Panc1 (cell line): ENCODE measurements around the gene NMUR1. TPM values are rescaled to one million over a fixed set of nuclear protein-coding genes. Genes with fewer than 3 reads are reported as not detected.

ENCODE experiments used
- ATAC-seq: fragments of 200-7000 bp; cut with Tn5 transposase; 2 replicates; pipeline ENCODE4 v1.9.1; 2020; ENCODE audit warnings: mild to moderate bottlenecking, moderate library complexity
- BruUV-seq: library from RNA; stranded (reverse); fragments of 400-500 nt; replicated peaks from 2 replicates; lab custom pipeline; 2021; lab: Mats Ljungman, UMichigan
- CTCF ChIA-PET: fragments of 300-600 bp; sonication (Branson Sonifier 250); formaldehyde crosslinking; loops from one replicate; lab custom pipeline; 2022; ENCODE audit warnings: antibody characterized with exemption; lab: Charles Lee
- POLR2A ChIA-PET: fragments of 300-600 bp; sonication (Branson Sonifier 250); formaldehyde crosslinking; loops from one replicate; lab custom pipeline; 2022; ENCODE audit warnings: antibody characterized with exemption; lab: Charles Lee
- DNase-seq: peaks from one replicate; pipeline ENCODE4 v3.0.0-alpha.2; 2010; ENCODE audit warnings: low read depth, low spot score
- H3K27ac ChIP-seq: 2 replicates; pipeline ENCODE4 v1.5.1; 2011; ENCODE audit warnings: mild to moderate bottlenecking, low read length, inconsistent platforms
- H3K27me3 ChIP-seq: fragments of 200-500 bp; sonication (Bioruptor generic); 2 replicates; pipeline ENCODE4 v1.6.0; 2014; ENCODE audit warnings: low read length, inconsistent platforms; ENCODE audit not compliant: control insufficient read depth, insufficient read depth
- H3K36me3 ChIP-seq: fragments of 200-500 bp; sonication (Bioruptor generic); 2 replicates; pipeline ENCODE4 v1.5.1; 2014; ENCODE audit warnings: inconsistent platforms, mild to moderate bottlenecking, low read length, moderate library complexity; ENCODE audit not compliant: control insufficient read depth, insufficient read depth
- H3K4me1 ChIP-seq: 2 replicates; pipeline ENCODE4 v1.5.1; 2011; ENCODE audit warnings: inconsistent platforms, mild to moderate bottlenecking, low read length, moderate library complexity; ENCODE audit not compliant: control insufficient read depth, insufficient read depth
- H3K4me3 ChIP-seq, 2 experiments: 2 replicates each; pipeline ENCODE4 v1.5.1; 2011 to 2012; ENCODE audit warnings: low read depth in 2 of 2, low read length in 2 of 2, mild to moderate bottlenecking in 2 of 2, inconsistent platforms in 1 of 2, moderate library complexity in 1 of 2
- H3K9me3 ChIP-seq: fragments of 200-500 bp; sonication (Bioruptor generic); 2 replicates; pipeline ENCODE4 v1.5.1; 2014; ENCODE audit warnings: low read depth, mild to moderate bottlenecking, inconsistent platforms, low read length, moderate library complexity; ENCODE audit not compliant: control insufficient read depth, insufficient read depth
- POLR2AphosphoS5 ChIP-seq: IDR thresholded peaks from 2 replicates; pipeline ENCODE4 v1.6.1; 2012; ENCODE audit warnings: mild to moderate bottlenecking, low read depth, low read length, moderate library complexity
- SIN3A ChIP-seq: IDR thresholded peaks from 2 replicates; pipeline ENCODE4 v1.6.1; 2012; ENCODE audit warnings: low read depth, mild to moderate bottlenecking, low read length, moderate library complexity, borderline replicate concordance; ENCODE audit not compliant: insufficient read depth
- TCF7L2 ChIP-seq: IDR thresholded peaks from 2 replicates; pipeline ENCODE4 v1.6.1; 2011; ENCODE audit warnings: mild to moderate bottlenecking, low read depth, low read length, inconsistent platforms
- in situ Hi-C: cut with HindIII; loops from 2 replicates; pipeline ENCODE4 v1.10.0; 2016; ENCODE audit warnings: low sequenced_read_pairs, low pct_unique_long_range_greater_than_20kb
- intact Hi-C: fragments of 100-400 bp; cut with micrococcal nuclease; formaldehyde crosslinking; loops from one replicate; pipeline ENCODE4 v1.10.0; 2022; ENCODE audit not compliant: unreplicated experiment
- total RNA-seq: library from RNA; stranded (reverse); gene quantifications from one replicate; pipeline ENCODE4 v1.2.1, GENCODE V29; 2021; ENCODE audit not compliant: unreplicated experiment
- TF ChIP-seq, protein P1 (sequence below), 2 experiments: IDR thresholded peaks; 2 replicates each; pipeline ENCODE4 v1.6.1; 2011 to 2012; ENCODE audit warnings: low read depth in 2 of 2, control low read depth in 1 of 2, low read length in 1 of 2, mild to moderate bottlenecking in 1 of 2, moderate library complexity in 1 of 2; ENCODE audit not compliant: insufficient read depth in 1 of 2
- TF ChIP-seq, protein P2 (sequence below): fragments of 450-650 bp; IDR thresholded peaks from 2 replicates; pipeline ENCODE4 v1.5.1; 2017; ENCODE audit warnings: mild to moderate bottlenecking

NMUR1 gene
- total RNA-seq, 1 experiment from 2014 or later, result 0.28 TPM

DNA sequence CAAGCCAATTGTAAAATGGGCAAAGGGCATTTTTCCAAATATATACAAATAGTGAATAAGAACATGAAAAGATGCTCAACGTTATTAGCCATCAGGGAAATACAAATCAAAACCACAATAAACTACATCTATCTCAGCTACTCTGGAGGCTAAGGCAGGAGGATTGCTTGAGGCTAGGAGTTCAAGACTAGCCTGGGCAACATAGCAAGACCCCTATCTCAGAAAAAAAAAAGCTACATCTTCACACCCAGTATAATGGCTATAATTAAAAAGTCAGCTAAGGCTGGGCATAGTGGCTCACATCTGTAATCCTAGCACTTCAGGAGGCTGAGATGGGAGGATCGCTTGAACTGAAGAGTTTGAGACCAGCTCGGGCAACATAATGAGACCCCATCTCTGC, 53.3 kb downstream of the NMUR1 start:
- intact Hi-C loops (no loop called here), in situ Hi-C loops (no loop called here)
- H3K36me3 ChIP-seq, result no peaks in the 10 kb centered on the region
- no peaks in the 10 kb centered on the region for H3K4me1 ChIP-seq
- TF ChIP-seq SIN3A (no peak), TCF7L2 (no peak), POLR2AphosphoS5 (no peak)
- TF ChIP-seq, protein P1, sequence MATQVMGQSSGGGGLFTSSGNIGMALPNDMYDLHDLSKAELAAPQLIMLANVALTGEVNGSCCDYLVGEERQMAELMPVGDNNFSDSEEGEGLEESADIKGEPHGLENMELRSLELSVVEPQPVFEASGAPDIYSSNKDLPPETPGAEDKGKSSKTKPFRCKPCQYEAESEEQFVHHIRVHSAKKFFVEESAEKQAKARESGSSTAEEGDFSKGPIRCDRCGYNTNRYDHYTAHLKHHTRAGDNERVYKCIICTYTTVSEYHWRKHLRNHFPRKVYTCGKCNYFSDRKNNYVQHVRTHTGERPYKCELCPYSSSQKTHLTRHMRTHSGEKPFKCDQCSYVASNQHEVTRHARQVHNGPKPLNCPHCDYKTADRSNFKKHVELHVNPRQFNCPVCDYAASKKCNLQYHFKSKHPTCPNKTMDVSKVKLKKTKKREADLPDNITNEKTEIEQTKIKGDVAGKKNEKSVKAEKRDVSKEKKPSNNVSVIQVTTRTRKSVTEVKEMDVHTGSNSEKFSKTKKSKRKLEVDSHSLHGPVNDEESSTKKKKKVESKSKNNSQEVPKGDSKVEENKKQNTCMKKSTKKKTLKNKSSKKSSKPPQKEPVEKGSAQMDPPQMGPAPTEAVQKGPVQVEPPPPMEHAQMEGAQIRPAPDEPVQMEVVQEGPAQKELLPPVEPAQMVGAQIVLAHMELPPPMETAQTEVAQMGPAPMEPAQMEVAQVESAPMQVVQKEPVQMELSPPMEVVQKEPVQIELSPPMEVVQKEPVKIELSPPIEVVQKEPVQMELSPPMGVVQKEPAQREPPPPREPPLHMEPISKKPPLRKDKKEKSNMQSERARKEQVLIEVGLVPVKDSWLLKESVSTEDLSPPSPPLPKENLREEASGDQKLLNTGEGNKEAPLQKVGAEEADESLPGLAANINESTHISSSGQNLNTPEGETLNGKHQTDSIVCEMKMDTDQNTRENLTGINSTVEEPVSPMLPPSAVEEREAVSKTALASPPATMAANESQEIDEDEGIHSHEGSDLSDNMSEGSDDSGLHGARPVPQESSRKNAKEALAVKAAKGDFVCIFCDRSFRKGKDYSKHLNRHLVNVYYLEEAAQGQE (IDR thresholded peaks at IDR 0.05; ENCODE audit: insufficient read depth in 1 of 2, low read depth in 2 of 2, low read length in 1 of 2), result no peak
- TF ChIP-seq, protein P2, sequence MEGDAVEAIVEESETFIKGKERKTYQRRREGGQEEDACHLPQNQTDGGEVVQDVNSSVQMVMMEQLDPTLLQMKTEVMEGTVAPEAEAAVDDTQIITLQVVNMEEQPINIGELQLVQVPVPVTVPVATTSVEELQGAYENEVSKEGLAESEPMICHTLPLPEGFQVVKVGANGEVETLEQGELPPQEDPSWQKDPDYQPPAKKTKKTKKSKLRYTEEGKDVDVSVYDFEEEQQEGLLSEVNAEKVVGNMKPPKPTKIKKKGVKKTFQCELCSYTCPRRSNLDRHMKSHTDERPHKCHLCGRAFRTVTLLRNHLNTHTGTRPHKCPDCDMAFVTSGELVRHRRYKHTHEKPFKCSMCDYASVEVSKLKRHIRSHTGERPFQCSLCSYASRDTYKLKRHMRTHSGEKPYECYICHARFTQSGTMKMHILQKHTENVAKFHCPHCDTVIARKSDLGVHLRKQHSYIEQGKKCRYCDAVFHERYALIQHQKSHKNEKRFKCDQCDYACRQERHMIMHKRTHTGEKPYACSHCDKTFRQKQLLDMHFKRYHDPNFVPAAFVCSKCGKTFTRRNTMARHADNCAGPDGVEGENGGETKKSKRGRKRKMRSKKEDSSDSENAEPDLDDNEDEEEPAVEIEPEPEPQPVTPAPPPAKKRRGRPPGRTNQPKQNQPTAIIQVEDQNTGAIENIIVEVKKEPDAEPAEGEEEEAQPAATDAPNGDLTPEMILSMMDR, result no peak
- ATAC-seq (no peak), DNase-seq (no peak)
- no peaks in the 10 kb centered on the region for H3K27me3 ChIP-seq
- no TSS peak for BruUV-seq
- no peak overlapping the region for H3K27ac ChIP-seq
- H3K4me3 ChIP-seq, result no peak overlapping the region
- H3K9me3 ChIP-seq, result no peaks in the 10 kb centered on the region
- CTCF ChIA-PET, result no interaction called here
- POLR2A ChIA-PET, result no interaction called here

DNA sequence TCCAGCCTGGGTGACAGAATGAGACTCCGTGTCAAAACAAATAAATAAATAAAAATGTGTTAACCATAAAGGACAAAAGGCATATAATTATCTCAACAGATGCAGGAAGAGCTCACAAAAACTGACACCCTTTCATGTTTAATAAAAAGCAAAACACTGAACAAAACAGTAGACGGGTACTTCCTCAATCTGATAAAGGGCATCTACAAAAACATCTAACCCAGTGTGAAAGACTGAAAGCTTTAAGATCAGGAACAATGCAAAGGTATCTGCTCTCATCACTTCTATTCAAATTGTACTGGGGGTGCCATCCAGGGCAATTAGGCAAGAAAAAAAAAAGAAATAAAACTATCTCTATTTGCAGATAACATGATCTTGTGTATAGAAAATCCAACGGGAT, 54.3 kb downstream of the NMUR1 start:
- no peak overlapping the region for H3K27ac ChIP-seq
- no peak for DNase-seq
- no TSS peak for BruUV-seq
- ChIA-PET POLR2A (interaction anchor here (0.6 kb wide), 1 partner anchor 499 kb away, joined by 5 read pairs; no protein-coding TSS in a partner anchor), CTCF (no interaction called here)
- TF ChIP-seq, protein P2, result no peak
- TF ChIP-seq TCF7L2 (no peak), POLR2AphosphoS5 (no peak), SIN3A (no peak)
- TF ChIP-seq, protein P1 (IDR thresholded peaks at IDR 0.05; ENCODE audit: insufficient read depth in 1 of 2, low read depth in 2 of 2, low read length in 1 of 2), result no peak
- in situ Hi-C loops (no loop called here), intact Hi-C loops (no loop called here)
- H3K36me3 ChIP-seq, result no peaks in the 10 kb centered on the region
- no peak for ATAC-seq
- H3K4me1 ChIP-seq, result no peaks in the 10 kb centered on the region
- no peaks in the 10 kb centered on the region for H3K9me3 ChIP-seq
- no peak overlapping the region for H3K4me3 ChIP-seq
- no peaks in the 10 kb centered on the region for H3K27me3 ChIP-seq

Other genes starting within 250 kb of the NMUR1 start
- 83.3 TPM for gene B3GNT7, start 134.7 kb downstream of the NMUR1 start, total RNA-seq
- 778 TPM for gene NCL, start 66.0 kb downstream of the NMUR1 start, total RNA-seq
- gene TEX44, start 62.4 kb upstream of the NMUR1 start, total RNA-seq, result not detected
- 1,390 TPM for gene PTMA, start 178.1 kb upstream of the NMUR1 start, total RNA-seq